GM10248 (cell line): ENCODE data around the gene ATP2B2.

ENCODE experiments used
- CTCF ChIA-PET: fragments of 300-600 bp; sonication (Branson Sonifier 250); formaldehyde crosslinking; extraction: SDS; loops from one replicate; lab custom pipeline; 2021; ENCODE audit warnings: antibody characterized with exemption; lab: Yijun Ruan, JAX
- POLR2A ChIA-PET: fragments of 350-650 bp; sonication (Branson Sonifier 250); formaldehyde crosslinking; extraction: SDS; loops from one replicate; lab custom pipeline; 2020; ENCODE audit warnings: antibody characterized with exemption; lab: Yijun Ruan, JAX
- DNase-seq: peaks from one replicate; pipeline ENCODE4 v3.0.0; 2012; ENCODE audit errors: extremely low spot score
- CTCF ChIP-seq: IDR thresholded peaks from 2 replicates; pipeline ENCODE4 v1.5.1; 2012; ENCODE audit warnings: mild to moderate bottlenecking, low read depth; ENCODE audit errors: extremely low read depth, missing control alignments, control extremely low read depth

ATP2B2 gene

GRCh38 chr3:10463533-10464434 lies 41.6 kb downstream of the ATP2B2 start:
- CTCF ChIA-PET = interaction anchor here (1.7 kb wide), 1 partner anchor 11 kb away, joined by 4 read pairs; no protein-coding TSS in a partner anchor
- TF ChIP-seq CTCF = no peak
- no peak for DNase-seq
- POLR2A ChIA-PET = no interaction called here

- DNase-seq = no peak
- TF ChIP-seq CTCF = no peak
- ChIA-PET POLR2A (no interaction called here), CTCF (interaction anchor here (1.7 kb wide), 1 partner anchor 12 kb away, joined by 4 read pairs; no protein-coding TSS in a partner anchor)
Observed at GRCh38 chr3:10462641-10463532, 42.5 kb downstream of the ATP2B2 start.

GRCh38 chr3:10460951-10461545 lies 44.3 kb downstream of the ATP2B2 start:
- TF ChIP-seq CTCF = no peak
- DNase-seq = no peak
- POLR2A ChIA-PET = no interaction called here
- CTCF ChIA-PET = interaction anchor here (0.7 to 1.9 kb wide), 2 partner anchors 13 to 40 kb away, joined by 3 to 4 read pairs; no protein-coding TSS in a partner anchor

- ChIA-PET CTCF (interaction anchor here (1.9 kb wide), 1 partner anchor 14 kb away, joined by 4 read pairs; no protein-coding TSS in a partner anchor), POLR2A (no interaction called here)
- peak; percentile 62 for DNase-seq
- no peak for TF ChIP-seq CTCF
Observed at GRCh38 chr3:10459954-10460754, 45.2 kb downstream of the ATP2B2 start.

GRCh38 chr3:10457560-10457959 lies 47.8 kb downstream of the ATP2B2 start:
- TF ChIP-seq CTCF = no peak
- no peak for DNase-seq
- CTCF ChIA-PET = no interaction called here
- POLR2A ChIA-PET = no interaction called here
